Endometrial microvascular endothelial cells (primary cell): Measurements from ENCODE around the gene MPRIP. TPM values are rescaled to one million over a fixed set of nuclear protein-coding genes. Genes with fewer than 3 reads are reported as not detected.

ENCODE experiments used
- in situ Hi-C: cut with HindIII; loops from 2 replicates; pipeline ENCODE4 v1.10.0; 2017; ENCODE audit warnings: low sequenced_read_pairs, low pct_unique_long_range_greater_than_20kb; ENCODE audit errors: inconsistent ontology term
- total RNA-seq: library from RNA; depleted of rRNA; stranded (reverse); fragments of >200 nt; gene quantifications from one replicate; pipeline ENCODE4 v1.2.3, GENCODE V29; 2015; ENCODE audit errors: inconsistent ontology term

The MPRIP gene
- total RNA-seq, 1 donor from 2014 or later = 193 TPM

- in situ Hi-C loops = no loop called here
These were observed 49.8 kb downstream of the MPRIP start for GRCh38 chr17:17091856-17092756.

- in situ Hi-C loops = no loop called here
These were observed 51.5 kb downstream of the MPRIP start for GRCh38 chr17:17093764-17094163.

- in situ Hi-C loops = no loop called here
These were observed 54.4 kb downstream of the MPRIP start for GRCh38 chr17:17096438-17097178.

GRCh38 chr17:17097763-17098345, 55.6 kb downstream of the MPRIP start:
- in situ Hi-C loops = no loop called here

GRCh38 chr17:17098551-17099179, 56.4 kb downstream of the MPRIP start:
- in situ Hi-C loops = no loop called here

- in situ Hi-C loops = no loop called here
These were observed 59.9 kb downstream of the MPRIP start for GRCh38 chr17:17102176-17102575.

GRCh38 chr17:17103160-17103559, 60.9 kb downstream of the MPRIP start:
- in situ Hi-C loops = no loop called here

- in situ Hi-C loops = no loop called here
These were observed 61.8 kb downstream of the MPRIP start for GRCh38 chr17:17104036-17104435.

GRCh38 chr17:17104494-17104893, 62.2 kb downstream of the MPRIP start:
- in situ Hi-C loops = no loop called here

- in situ Hi-C loops = no loop called here
These were observed 63.7 kb downstream of the MPRIP start for GRCh38 chr17:17105976-17106375.

GRCh38 chr17:17106756-17107155, 64.5 kb downstream of the MPRIP start:
- in situ Hi-C loops = no loop called here

- in situ Hi-C loops = no loop called here
These were observed 65.0 kb downstream of the MPRIP start for GRCh38 chr17:17107281-17107680.

GRCh38 chr17:17107891-17108431, 65.7 kb downstream of the MPRIP start:
- in situ Hi-C loops = no loop called here

GRCh38 chr17:17108451-17109049, 66.3 kb downstream of the MPRIP start:
- in situ Hi-C loops = no loop called here

- in situ Hi-C loops = no loop called here
These were observed 67.0 kb downstream of the MPRIP start for GRCh38 chr17:17109256-17109655.

- in situ Hi-C loops = no loop called here
These were observed 67.7 kb downstream of the MPRIP start for GRCh38 chr17:17109907-17110306.

- in situ Hi-C loops = no loop called here
These were observed 68.3 kb downstream of the MPRIP start for GRCh38 chr17:17110520-17110919.
